ENCODE measurements around the gene IFT122.
A peak's percentile ranks its signal among the peaks of the same experiment; 100 is the strongest.
"Not testable (repeated sequence)": the region's sequence is repeated elsewhere in the genome, so short reads cannot be mapped to it uniquely, and the experiment has no call there.

Gene IFT122

GRCh38 chr3:129462361-129462968 is 22.4 kb downstream of the IFT122 start:
- DNase-seq: no peak
- intact Hi-C loops (cut with DNase I): no loop called here

GRCh38 chr3:129463094-129463493 is 23.1 kb downstream of the IFT122 start:
- intact Hi-C loops (cut with DNase I): no loop called here
- DNase-seq: no peak

- no peak for DNase-seq
- intact Hi-C loops (cut with DNase I): no loop called here
Measured at GRCh38 chr3:129463716-129464115, 23.7 kb downstream of the IFT122 start.

GRCh38 chr3:129467932-129468331 is 27.9 kb downstream of the IFT122 start:
- DNase-seq: no peak
- intact Hi-C loops (cut with DNase I): no loop called here

GRCh38 chr3:129469026-129469425 is 29.0 kb downstream of the IFT122 start:
- intact Hi-C loops (cut with DNase I): no loop called here
- no peak for DNase-seq

GRCh38 chr3:129470861-129471260 is 30.8 kb downstream of the IFT122 start:
- intact Hi-C loops (cut with DNase I): no loop called here
- no peak for DNase-seq

GRCh38 chr3:129473067-129473768 is 33.2 kb downstream of the IFT122 start:
- no peak for DNase-seq
- intact Hi-C loops (cut with DNase I): no loop called here

GRCh38 chr3:129473769-129474152 is 33.7 kb downstream of the IFT122 start:
- no peak for DNase-seq
- intact Hi-C loops (cut with DNase I): no loop called here

- intact Hi-C loops (cut with DNase I): no loop called here
- DNase-seq: no peak
Measured at GRCh38 chr3:129474984-129475804, 35.2 kb downstream of the IFT122 start.

- no peak for DNase-seq
- intact Hi-C loops (cut with DNase I): no loop called here
Measured at GRCh38 chr3:129475863-129476262, 35.8 kb downstream of the IFT122 start.

- DNase-seq: no peak
- intact Hi-C loops (cut with DNase I): no loop called here
Measured at GRCh38 chr3:129476586-129476985, 36.6 kb downstream of the IFT122 start.

GRCh38 chr3:129481225-129481765 is 41.3 kb downstream of the IFT122 start:
- peak in 8 of 10 donors; percentile 18 to 92 (median 47) for DNase-seq
- intact Hi-C loops (cut with DNase I): not testable (repeated sequence)

GRCh38 chr3:129481766-129482332 is 41.8 kb downstream of the IFT122 start:
- intact Hi-C loops (cut with DNase I): no loop called here
- DNase-seq: peak in 5 of 10 donors; percentile 11 to 73 (median 23)

- no peak for DNase-seq
- intact Hi-C loops (cut with DNase I): no loop called here
Measured at GRCh38 chr3:129482721-129483120, 42.7 kb downstream of the IFT122 start.

GRCh38 chr3:129483870-129484269 is 43.8 kb downstream of the IFT122 start:
- intact Hi-C loops (cut with DNase I): no loop called here
- no peak for DNase-seq

- DNase-seq: not testable (repeated sequence)
- intact Hi-C loops (cut with DNase I): loop anchor here (5.0 kb wide), 1 partner anchor 43 kb away; the partner anchor contains the start of gene IFT122
Measured at GRCh38 chr3:129485146-129485545, 45.1 kb downstream of the IFT122 start.

- intact Hi-C loops (cut with DNase I): loop anchor here (5.0 kb wide), 1 partner anchor 44 kb away; the partner anchor contains the start of gene IFT122
- DNase-seq: peak in 8 of 10 donors; percentile 20 to 92 (median 51)
Measured at GRCh38 chr3:129485721-129486663, 46.0 kb downstream of the IFT122 start.

- intact Hi-C loops (cut with DNase I): loop anchor here (5.0 kb wide), 1 partner anchor 44 kb away; the partner anchor contains the start of gene IFT122
Measured at GRCh38 chr3:129486664-129487035, 46.6 kb downstream of the IFT122 start.

GRCh38 chr3:129487183-129487867 is 47.3 kb downstream of the IFT122 start:
- intact Hi-C loops (cut with DNase I): loop anchor here (5.0 kb wide), 1 partner anchor 45 kb away; the partner anchor contains the start of gene IFT122
- peak in 1 of 10 donors; percentile 65 for DNase-seq

More at GRCh38 chr3:129486664-129487035, 46.6 kb downstream of the IFT122 start:
- peak in 1 of 10 donors; percentile 52 for DNase-seq

Data from posterior cingulate gyrus (tissue), 11 donors.